MV-4-11 (cell line): ENCODE results near the gene MAPK9.
"Not testable (repeated sequence)": the region's sequence is repeated elsewhere in the genome, so short reads cannot be mapped to it uniquely, and the experiment has no call there.

ENCODE experiments used
- DNase-seq: peaks from one replicate; lab custom pipeline; 2025; lab: John Stamatoyannopoulos, UW

MAPK9 gene

GRCh38 chr5:180234271-180234670, 57.6 kb downstream of the MAPK9 start:
- no peak for DNase-seq

GRCh38 chr5:180233729-180234128, 58.2 kb downstream of the MAPK9 start:
- DNase-seq, result no peak

DNA sequence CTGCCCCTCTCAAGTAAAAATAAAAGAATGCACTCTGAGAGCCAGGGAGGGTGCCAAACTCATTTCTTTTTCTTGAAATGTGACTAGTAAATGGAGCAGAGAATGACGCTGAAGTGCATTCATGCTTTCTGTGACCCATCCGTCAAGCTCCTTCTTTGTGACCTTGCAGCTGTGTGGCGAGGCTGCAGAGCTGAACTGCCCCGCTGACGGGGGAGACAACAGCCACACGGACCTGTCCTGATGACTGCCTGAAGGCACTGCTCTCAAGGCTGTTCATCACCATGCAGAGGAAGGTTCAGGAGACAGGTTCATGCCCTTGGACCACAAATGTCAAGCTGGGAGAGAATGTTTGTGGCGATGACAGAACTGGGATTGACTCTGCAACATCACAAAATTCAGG, 61.9 kb downstream of the MAPK9 start:
- DNase-seq, result no peak

- no peak for DNase-seq
These were observed 69.8 kb downstream of the MAPK9 start for GRCh38 chr5:180222056-180222455.

- DNase-seq, result no peak
These were observed 74.1 kb downstream of the MAPK9 start for GRCh38 chr5:180217797-180218196.

- DNase-seq, result peak; percentile 22
These were observed 75.2 kb downstream of the MAPK9 start for GRCh38 chr5:180216646-180217171.

GRCh38 chr5:180215783-180216630, 75.9 kb downstream of the MAPK9 start:
- DNase-seq, result no peak

- no peak for DNase-seq
These were observed 76.8 kb downstream of the MAPK9 start for GRCh38 chr5:180214870-180215770.

- DNase-seq, result no peak
These were observed 78.2 kb downstream of the MAPK9 start for GRCh38 chr5:180213657-180214207.

GRCh38 chr5:180213256-180213600, 78.7 kb downstream of the MAPK9 start:
- no peak for DNase-seq

GRCh38 chr5:180212363-180213255, 79.3 kb downstream of the MAPK9 start:
- no peak for DNase-seq

DNA sequence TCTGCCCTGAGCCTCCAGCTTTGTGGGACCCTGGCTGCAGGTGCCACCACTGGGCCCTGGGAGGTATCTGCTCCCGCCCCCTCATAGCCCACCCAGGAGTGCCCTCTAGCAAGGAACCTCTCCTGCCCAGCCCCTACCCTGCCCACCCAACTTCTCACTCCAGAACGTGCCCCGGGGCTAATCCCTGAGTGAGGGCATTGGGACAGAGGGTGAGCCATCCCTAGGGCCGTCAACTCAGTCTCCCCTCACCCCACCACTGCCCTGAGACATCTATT, 80.2 kb downstream of the MAPK9 start:
- DNase-seq, result no peak

- DNase-seq, result no peak
These were observed 80.7 kb downstream of the MAPK9 start for GRCh38 chr5:180210961-180211760.

- DNase-seq, result not testable (repeated sequence)
These were observed 81.8 kb downstream of the MAPK9 start for GRCh38 chr5:180210077-180210476.

- DNase-seq, result peak; percentile 51
These were observed 82.7 kb downstream of the MAPK9 start, which contains the start of gene RASGEF1C for GRCh38 chr5:180209137-180209581. TSS of gene RASGEF1C (minus strand) at chr5:180209211. CDS start at chr5:180138052, 71,159 bp downstream.

DNA sequence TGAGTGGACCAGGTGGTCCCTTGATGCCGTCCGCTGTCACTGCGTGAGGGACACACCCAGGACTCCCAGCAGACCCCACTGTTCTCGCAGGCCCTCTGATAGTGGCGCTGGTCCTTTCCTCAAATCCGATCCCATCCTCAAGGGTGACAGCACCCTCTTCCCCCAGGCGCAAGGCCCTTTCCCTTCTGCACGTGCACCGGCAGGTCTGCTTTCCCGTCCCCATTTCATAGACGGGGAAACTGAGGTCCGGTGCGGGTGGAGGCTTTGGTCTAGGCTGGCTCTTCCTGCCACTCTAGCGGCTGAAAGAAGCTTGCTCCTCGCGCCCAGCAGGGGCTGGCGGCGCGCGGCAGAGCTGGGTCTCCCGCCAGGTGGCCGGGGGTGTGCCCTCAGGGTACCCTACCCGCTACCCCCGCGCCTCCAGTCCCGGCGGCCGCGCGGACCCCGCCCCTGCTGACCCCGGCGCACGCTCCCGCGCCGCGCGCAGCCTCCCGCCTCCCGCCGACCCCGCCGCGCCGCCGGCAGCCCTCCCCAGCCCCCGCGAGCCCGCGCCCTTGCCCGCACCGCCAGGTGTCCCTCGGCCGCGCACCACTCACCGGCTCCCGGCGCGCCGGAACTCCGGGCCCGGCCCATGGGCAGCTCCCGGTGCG, 83.3 kb downstream of the MAPK9 start:
- DNase-seq, result no peak

GRCh38 chr5:180208038-180208434, 83.8 kb downstream of the MAPK9 start:
- no peak for DNase-seq

DNA sequence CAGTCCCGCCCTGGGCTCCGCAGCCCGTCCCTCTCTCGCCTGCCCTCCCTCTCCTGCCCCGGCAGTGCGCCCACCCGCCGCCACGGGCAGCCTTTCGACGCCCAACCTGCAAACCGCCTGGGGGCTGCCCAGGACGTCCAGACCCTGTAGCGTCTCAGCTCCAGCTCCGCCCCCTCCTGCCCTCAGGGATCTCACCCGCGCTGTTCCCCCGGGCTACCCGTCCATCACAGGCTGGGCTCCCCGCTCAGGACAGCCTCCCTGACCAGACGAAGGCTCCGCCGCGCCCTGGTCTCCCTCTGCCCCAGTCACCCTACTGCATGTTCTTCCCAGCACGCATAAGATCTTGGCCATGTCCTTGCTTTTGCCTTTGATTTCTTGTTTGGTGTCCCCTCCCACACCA, 84.3 kb downstream of the MAPK9 start:
- no peak for DNase-seq

- no peak for DNase-seq
These were observed 84.9 kb downstream of the MAPK9 start for GRCh38 chr5:180206993-180207392.

- DNase-seq, result no peak
These were observed 86.0 kb downstream of the MAPK9 start for GRCh38 chr5:180205916-180206315.
